Rectal smooth muscle tissue (tissue), 1 donor: Measurements from ENCODE around the gene KRT81.
"Not testable (repeated sequence)": the region's sequence is repeated elsewhere in the genome, so short reads cannot be mapped to it uniquely, and the experiment has no call there.

Experiments used
- H3K27ac ChIP-seq: one replicate; pipeline ENCODE4 v1.7.0; 2013; ENCODE audit warnings: low read depth, low read length, inconsistent platforms
- H3K27me3 ChIP-seq: one replicate; pipeline ENCODE4 v1.7.0; 2013; ENCODE audit warnings: low read length; ENCODE audit not compliant: control insufficient read depth, insufficient read depth
- H3K36me3 ChIP-seq: one replicate; pipeline ENCODE4 v1.7.0; 2013; ENCODE audit warnings: low read length; ENCODE audit not compliant: control insufficient read depth, insufficient read depth
- H3K4me1 ChIP-seq: one replicate; pipeline ENCODE4 v1.7.0; 2013; ENCODE audit warnings: low read length; ENCODE audit not compliant: control insufficient read depth, insufficient read depth
- H3K4me3 ChIP-seq: one replicate; pipeline ENCODE4 v1.7.0; 2013; ENCODE audit warnings: low read length
- H3K9ac ChIP-seq: one replicate; pipeline ENCODE4 v1.7.0; 2013; ENCODE audit warnings: low read length

The KRT81 gene

DNA sequence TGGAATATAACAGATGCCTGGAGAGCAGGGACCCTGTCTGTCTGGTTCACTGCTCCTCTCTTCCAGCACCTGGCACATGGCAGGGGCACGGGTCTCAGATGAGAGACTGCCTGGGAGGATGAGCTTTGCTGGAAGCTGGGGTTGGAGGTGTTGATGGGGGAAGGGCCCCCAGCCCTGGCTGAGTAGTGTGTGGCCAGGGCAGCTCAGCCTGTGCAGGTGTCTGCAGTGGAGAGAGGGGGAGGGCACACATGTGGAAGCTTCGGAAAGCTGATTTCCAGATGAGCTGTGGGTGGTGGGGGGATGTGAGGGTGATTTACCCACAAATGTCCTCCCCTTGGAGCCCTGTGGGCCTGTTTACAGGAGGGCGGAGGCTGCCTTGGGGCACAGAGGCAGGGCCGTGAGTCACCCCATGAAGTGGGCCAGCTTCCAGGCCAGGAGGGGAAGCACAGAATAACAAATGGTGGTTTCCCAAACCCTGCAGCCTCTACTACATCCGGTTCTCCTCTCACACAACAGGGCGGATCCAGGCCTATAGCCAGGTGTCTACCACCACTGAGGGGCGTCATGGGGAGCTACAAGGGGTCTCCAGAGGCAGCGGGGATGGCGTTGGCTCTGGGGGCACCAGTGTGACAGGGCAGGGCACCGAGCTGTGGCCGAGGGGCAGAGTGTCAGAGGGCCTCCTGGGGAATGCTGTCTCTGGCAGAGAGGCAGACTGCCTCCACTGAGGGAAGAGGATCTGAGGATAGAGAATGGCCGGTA lies 47.3 kb downstream of the KRT81 start:
- H3K4me1 ChIP-seq, result peaks cover 20% of the 10 kb centered on the region
- no peak overlapping the region for H3K4me3 ChIP-seq
- H3K36me3 ChIP-seq, result no peaks in the 10 kb centered on the region
- H3K27me3 ChIP-seq, result peaks cover 3% of the 10 kb centered on the region
- no peak overlapping the region for H3K9ac ChIP-seq
- H3K27ac ChIP-seq, result peak overlapping the region; percentile 79

DNA sequence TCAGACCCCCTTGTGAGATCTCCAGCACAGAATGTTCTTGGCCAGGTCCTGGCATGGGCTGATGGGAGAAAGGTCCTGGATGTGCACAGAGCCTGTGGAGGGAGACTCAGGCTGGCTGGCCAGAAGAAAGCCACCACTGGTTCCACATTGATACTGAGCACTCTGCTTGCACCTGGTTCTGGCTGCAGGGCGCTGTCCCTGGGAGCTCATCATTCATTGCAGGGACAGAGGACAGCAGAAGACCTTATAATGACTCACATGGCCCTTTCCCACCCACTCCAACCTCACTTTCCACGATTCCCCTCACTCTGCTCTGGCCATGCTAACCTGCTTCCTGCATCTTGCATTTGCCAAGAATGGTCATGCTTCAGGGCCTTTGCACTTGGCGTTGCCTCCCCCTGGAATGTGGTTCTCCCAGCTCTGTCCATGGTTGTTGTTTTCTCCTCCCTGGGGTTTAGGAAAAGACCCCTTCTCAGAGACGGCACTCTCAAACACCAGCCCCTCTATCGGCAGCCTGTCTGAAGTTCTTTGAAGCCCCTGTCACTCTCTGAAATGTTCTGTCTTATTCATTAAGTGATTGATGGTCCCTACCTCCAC lies 48.0 kb downstream of the KRT81 start:
- H3K27ac ChIP-seq, result peak overlapping the region; percentile 79
- no peaks in the 10 kb centered on the region for H3K36me3 ChIP-seq
- no peak overlapping the region for H3K4me3 ChIP-seq
- no peak overlapping the region for H3K9ac ChIP-seq
- H3K27me3 ChIP-seq, result peaks cover 3% of the 10 kb centered on the region
- peaks cover 17% of the 10 kb centered on the region for H3K4me1 ChIP-seq

DNA sequence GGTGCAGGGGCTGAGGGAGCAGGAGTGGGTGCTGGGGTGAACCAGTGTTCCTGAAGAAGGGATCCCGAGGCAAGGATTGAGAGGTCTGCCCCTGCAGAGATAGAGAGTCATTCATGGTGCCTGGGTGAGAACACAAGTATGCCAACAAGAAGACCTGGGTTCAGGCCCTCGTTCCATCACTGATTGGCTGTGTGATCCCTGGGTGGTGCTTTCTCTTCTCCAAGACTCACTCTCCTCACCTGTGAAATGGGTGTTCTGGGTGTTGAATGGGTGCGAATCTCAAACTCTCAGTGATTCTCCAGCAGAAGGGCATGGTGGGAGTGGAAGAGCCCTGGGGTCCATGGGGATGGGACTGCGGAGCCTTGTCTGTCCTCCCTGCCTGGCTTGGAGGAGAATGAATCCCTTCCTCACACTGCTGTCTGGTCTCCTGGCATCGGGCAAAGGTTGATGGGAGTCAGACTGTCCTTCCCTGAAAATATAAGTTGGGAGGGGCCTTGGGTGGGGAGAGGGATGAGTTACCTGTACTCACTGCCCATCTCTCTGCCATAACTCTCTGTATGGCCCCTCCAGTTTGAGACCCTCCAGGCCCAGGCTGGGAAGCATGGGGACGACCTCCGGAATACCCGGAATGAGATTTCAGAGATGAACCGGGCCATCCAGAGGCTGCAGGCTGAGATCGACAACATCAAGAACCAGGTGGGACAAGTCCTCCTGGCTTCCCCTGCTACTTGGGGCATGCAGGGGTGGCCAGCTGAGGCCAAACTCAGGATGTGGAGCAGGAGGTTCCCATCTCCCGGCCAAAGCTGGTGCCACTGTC lies 48.7 kb downstream of the KRT81 start:
- Histone ChIP-seq H3K27ac (no peak overlapping the region), H3K9ac (no peak overlapping the region), H3K4me3 (no peak overlapping the region), H3K27me3 (peaks cover 3% of the 10 kb centered on the region), H3K36me3 (no peaks in the 10 kb centered on the region), H3K4me1 (peaks cover 17% of the 10 kb centered on the region)

DNA sequence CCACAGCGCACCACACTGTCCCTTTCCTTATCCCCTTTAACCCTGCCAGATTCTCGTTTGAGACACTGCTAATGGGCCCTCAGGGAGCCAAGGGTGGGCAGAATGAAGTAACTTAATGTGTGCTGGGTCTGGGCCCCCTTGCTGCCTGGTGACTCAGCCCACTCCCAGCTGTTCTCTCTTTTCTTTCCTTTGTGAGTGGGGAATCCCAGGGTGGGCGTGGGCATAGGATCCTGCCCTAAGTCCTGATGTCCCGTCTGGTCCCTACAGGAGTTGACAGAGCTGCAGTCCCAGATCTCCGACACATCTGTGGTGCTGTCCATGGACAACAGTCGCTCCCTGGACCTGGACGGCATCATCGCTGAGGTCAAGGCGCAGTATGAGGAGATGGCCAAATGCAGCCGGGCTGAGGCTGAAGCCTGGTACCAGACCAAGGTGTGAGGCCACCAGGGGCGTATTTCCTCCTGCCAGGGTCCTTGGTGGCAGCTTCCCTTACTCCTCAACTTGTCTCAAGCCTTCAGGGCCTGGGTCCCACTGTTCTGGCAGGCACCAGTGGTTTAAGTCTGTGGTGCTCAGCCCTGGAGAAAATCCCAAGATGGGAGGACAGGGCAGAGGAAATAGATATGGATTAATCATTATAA lies 50.0 kb downstream of the KRT81 start:
- Histone ChIP-seq H3K36me3 (no peaks in the 10 kb centered on the region), H3K4me1 (peaks cover 17% of the 10 kb centered on the region), H3K4me3 (no peak overlapping the region), H3K27me3 (peaks cover 3% of the 10 kb centered on the region), H3K9ac (no peak overlapping the region), H3K27ac (no peak overlapping the region)

DNA sequence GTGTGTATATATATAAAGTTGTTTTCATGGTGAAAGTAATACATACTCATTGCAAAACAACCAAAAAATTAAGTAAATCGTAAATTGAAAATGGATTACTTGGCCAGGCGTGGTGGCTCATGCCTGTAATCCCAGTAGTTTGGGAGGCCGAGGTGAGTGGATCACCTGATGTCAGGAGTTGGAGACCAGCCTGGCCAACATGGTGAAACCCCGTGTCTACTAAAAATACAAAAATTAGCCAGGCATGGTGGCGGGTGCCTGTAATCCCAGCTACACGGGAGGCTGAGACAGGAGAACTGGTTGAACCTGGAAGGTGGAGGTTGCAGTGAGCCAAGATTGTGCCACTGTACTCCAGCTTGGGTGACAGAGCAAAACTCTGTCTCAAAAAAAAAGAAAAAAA lies 51.1 kb downstream of the KRT81 start:
- H3K4me3 ChIP-seq, H3K27me3 ChIP-seq, H3K9ac ChIP-seq, H3K27ac ChIP-seq, H3K36me3 ChIP-seq: not testable (repeated sequence)
- peaks cover 17% of the 10 kb centered on the region for H3K4me1 ChIP-seq

DNA sequence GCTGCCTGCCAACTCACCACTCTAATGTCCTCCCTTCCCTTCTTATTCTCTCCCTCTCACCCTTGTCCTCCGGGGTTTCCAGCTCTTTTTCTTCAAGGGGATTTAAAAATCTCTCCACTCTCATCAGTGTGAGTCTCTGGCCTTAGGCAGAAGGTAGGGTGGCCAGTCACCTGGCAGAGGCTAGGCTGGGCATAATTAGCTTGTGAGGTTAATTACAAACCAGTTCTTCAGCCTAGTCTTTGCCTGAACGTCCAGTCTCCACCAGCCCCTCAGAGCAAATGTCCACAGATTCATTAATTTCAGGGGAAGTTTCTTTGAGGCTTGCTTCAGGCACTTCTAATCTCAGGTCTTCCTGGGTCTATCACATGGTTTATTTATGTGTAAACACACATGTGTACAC lies 51.6 kb downstream of the KRT81 start:
- no peaks in the 10 kb centered on the region for H3K36me3 ChIP-seq
- no peak overlapping the region for H3K4me3 ChIP-seq
- peaks cover 17% of the 10 kb centered on the region for H3K4me1 ChIP-seq
- peaks cover 2% of the 10 kb centered on the region for H3K27me3 ChIP-seq
- H3K27ac ChIP-seq, result no peak overlapping the region
- H3K9ac ChIP-seq, result no peak overlapping the region

DNA sequence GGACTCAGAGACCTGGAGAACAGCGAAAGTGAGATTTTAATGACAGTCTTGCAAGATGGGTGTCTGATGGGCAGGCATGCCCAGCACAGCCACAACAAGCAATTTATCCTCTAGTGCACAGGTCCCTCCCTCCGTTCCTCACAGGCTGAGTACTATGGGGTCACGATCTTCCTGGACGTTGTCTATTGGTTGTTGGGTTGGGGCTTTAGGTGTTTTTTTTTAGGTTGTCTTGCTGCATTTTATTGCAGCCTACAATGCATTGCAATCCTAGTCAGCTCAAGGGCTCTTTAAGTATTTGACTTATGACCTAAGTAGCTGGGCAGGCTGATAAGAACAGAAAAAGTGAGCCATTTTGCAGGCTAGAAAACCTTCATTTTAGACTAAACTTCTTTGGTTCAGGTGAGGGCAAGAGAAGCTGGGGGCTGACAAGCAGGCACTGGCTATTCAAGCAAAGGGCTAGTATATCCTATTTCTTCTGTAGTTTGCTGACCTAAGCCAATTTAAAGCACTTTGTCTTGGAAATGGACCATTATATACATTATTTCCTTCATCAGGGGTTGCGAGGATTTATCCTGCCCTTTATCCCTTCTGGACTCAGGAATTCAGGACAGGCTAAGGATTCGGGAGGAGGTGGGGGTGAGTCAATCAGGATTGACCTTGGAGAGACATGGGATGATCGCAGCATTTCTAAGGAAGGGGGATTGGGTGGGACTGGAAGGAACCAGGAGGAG lies 52.3 kb downstream of the KRT81 start:
- Histone ChIP-seq H3K9ac (no peak overlapping the region), H3K4me3 (no peak overlapping the region), H3K27me3 (peaks cover 3% of the 10 kb centered on the region), H3K4me1 (peaks cover 11% of the 10 kb centered on the region), H3K27ac (no peak overlapping the region), H3K36me3 (no peaks in the 10 kb centered on the region)

DNA sequence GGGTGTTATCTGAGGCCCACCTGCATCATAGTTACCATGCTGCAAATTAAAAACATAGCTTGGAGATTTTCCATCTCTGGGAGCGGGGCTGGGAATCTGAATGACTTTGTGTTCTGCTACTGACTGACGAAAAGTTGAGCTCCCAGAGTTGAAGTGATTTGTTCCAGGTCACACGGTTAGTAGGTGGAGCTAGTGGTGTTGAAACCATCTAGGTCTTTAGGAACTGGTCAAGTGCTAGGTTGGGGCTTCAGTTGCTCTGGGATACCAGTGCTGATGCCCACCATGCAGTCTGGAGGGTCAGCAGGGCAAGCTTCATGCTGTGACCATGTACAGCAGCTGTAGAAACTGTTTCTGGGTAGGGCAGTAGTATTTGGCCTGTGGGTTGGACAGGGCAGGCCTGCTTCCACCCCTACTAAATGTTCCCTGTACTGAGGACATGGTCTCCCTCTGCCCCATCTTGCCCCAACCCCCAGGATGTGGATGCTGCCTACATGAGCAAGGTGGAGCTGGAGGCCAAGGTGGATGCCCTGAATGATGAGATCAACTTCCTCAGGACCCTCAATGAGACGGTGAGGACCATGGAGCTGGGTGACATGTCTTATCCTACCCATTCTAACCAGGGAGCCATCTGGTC lies 53.0 kb downstream of the KRT81 start:
- H3K4me1 ChIP-seq, result peaks cover 3% of the 10 kb centered on the region
- no peaks in the 10 kb centered on the region for H3K36me3 ChIP-seq
- peaks cover 6% of the 10 kb centered on the region for H3K27me3 ChIP-seq
- H3K4me3 ChIP-seq, result no peak overlapping the region
- no peak overlapping the region for H3K27ac ChIP-seq
- no peak overlapping the region for H3K9ac ChIP-seq

DNA sequence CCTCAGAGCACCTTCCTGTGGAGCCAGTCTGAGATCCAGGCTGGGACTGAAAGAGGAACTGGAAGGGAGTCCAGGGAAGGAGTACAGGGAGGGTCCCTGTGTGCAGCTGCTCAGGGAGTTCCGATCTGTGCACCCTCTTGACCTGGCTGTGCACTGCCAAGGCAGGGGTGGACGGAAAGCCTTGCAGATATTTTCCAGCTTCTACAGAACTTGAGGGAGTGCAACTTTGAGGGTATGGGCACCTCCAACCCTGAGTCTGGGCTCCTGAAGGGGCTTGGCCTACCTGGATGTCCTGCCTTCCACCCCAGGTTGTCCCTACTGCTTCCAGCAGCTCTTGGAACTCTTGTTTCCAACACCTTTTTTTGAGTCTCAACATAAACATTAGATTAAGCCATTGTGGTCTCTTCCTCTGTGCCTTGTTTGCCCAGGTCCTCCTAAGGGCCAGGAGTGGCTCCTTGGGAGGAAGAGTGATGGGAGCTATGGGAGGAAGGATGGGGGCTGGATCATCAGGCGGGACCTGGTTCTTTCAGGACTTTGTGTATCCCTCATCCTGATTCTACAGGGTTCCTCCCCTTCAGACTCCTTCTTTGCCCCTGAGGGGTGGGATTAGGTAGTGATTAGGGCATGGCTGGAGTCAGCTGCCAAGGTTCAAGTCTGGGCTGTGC lies 54.8 kb downstream of the KRT81 start:
- peaks cover 6% of the 10 kb centered on the region for H3K27me3 ChIP-seq
- no peak overlapping the region for H3K27ac ChIP-seq
- H3K36me3 ChIP-seq, result no peaks in the 10 kb centered on the region
- no peak overlapping the region for H3K4me3 ChIP-seq
- no peak overlapping the region for H3K9ac ChIP-seq
- no peaks in the 10 kb centered on the region for H3K4me1 ChIP-seq
